Activated CD4-positive, CD25-positive, alpha-beta regulatory T cell (primary cell): Measurements from ENCODE around the gene CAMSAP1.

Experiments used
- DNase-seq, 4 experiments: peaks; one replicate each; lab custom pipeline; 2025; lab: John Stamatoyannopoulos, UW

CAMSAP1 gene

GRCh38 chr9:135835131-135835530 lies 72.2 kb downstream of the CAMSAP1 start:
- no peak for DNase-seq

- DNase-seq = no peak
These were observed 73.5 kb downstream of the CAMSAP1 start for GRCh38 chr9:135833864-135834263.

GRCh38 chr9:135830496-135830895 lies 76.8 kb downstream of the CAMSAP1 start:
- no peak for DNase-seq

GRCh38 chr9:135828656-135829055 lies 78.7 kb downstream of the CAMSAP1 start:
- DNase-seq = no peak

GRCh38 chr9:135827866-135828580 lies 79.3 kb downstream of the CAMSAP1 start:
- no peak for DNase-seq

- DNase-seq = no peak
These were observed 80.0 kb downstream of the CAMSAP1 start for GRCh38 chr9:135827301-135827700.

- DNase-seq = no peak
These were observed 81.2 kb downstream of the CAMSAP1 start for GRCh38 chr9:135826188-135826545.

- DNase-seq = no peak
These were observed 81.7 kb downstream of the CAMSAP1 start for GRCh38 chr9:135825435-135826187.

- no peak for DNase-seq
These were observed 84.3 kb downstream of the CAMSAP1 start for GRCh38 chr9:135823036-135823435.

GRCh38 chr9:135822374-135822755 lies 85.0 kb downstream of the CAMSAP1 start:
- no peak for DNase-seq

- DNase-seq = no peak
These were observed 85.5 kb downstream of the CAMSAP1 start for GRCh38 chr9:135821733-135822373.

GRCh38 chr9:135821116-135821515 lies 86.2 kb downstream of the CAMSAP1 start:
- DNase-seq = no peak

- DNase-seq = no peak
These were observed 86.7 kb downstream of the CAMSAP1 start for GRCh38 chr9:135820661-135821060.

GRCh38 chr9:135819905-135820304 lies 87.4 kb downstream of the CAMSAP1 start:
- DNase-seq = no peak

- DNase-seq = no peak
These were observed 88.4 kb downstream of the CAMSAP1 start for GRCh38 chr9:135818718-135819475.

GRCh38 chr9:135817951-135818717 lies 89.2 kb downstream of the CAMSAP1 start:
- DNase-seq = no peak

GRCh38 chr9:135816651-135816970 lies 90.7 kb downstream of the CAMSAP1 start:
- DNase-seq = no peak

GRCh38 chr9:135815830-135816650 lies 91.3 kb downstream of the CAMSAP1 start:
- no peak for DNase-seq

- no peak for DNase-seq
These were observed 91.9 kb downstream of the CAMSAP1 start for GRCh38 chr9:135815413-135815812.

GRCh38 chr9:135814421-135815095 lies 92.8 kb downstream of the CAMSAP1 start:
- DNase-seq = no peak
